ENCODE data around the gene RAD51B.

Gene RAD51B

DNA sequence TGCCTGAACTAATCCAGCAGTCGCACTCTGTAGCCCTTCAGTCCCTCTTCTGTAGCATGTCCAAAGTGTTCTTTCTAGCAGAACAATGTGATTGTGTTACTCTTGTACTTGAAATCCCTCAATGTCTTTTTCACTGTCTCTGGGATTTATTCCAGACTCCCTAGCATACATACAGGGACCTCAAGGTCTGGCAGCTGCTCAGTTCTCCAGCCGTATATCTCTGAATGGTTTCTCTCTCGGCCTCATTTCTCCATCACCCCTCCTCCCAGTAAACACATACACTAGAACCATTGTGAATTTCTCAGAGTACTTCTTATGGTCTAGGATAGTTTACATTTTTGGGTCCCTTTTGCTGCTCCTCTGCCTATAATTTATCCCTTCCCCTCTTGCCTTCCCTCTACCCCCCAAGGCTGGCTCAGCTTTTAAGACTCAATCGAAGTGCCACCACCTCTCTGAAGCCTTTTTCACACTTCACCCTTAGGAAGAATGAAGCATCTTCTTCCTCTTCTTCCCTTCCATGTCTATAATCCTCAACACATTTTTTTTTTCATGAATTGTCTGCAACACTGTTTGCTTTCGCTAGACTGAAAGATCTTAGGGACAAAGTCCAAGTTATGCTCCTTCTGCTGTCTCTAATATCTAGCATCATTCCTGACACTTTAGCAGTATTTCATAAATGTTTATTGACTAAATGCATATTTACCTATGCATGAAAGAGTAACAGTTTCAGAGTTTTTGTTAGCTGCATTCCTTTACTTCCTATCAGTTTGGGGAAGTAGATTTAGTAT lies 527.2 kb downstream of the RAD51B start:
- no peak for FAIRE-seq

DNA sequence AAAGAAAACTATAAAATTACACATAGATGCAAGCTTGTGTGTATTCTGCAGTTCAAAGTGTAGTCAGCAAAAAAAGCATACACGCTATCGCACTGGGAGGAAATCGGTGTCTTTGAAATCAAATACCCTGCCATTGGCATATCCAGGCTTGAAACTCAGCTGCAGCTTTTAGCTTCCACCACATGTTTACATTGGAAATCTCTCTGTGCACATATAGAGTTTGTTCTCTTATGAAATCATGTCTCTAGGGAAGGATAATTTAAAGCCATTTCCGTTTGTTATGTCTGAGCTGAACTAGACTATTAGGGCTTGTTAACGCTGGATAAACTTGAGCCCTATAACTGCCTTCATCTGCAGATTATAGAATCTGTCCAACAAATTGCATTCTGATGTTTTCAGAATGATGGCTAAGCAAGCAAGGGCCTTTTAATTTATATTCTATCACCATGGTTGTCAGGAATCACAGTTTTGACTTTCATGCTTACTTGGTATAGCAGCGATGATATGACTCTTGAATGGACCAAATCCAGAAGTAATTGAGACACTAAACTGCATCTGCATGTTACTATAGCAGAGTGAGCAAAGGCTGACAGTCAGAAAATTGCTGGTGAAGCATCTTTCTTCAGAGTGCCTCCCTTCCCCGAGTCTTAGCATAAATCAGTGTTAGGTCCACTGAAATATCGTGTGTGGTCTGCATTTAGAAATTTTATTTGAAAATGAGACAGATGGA lies 530.5 kb downstream of the RAD51B start:
- FAIRE-seq: no peak

DNA sequence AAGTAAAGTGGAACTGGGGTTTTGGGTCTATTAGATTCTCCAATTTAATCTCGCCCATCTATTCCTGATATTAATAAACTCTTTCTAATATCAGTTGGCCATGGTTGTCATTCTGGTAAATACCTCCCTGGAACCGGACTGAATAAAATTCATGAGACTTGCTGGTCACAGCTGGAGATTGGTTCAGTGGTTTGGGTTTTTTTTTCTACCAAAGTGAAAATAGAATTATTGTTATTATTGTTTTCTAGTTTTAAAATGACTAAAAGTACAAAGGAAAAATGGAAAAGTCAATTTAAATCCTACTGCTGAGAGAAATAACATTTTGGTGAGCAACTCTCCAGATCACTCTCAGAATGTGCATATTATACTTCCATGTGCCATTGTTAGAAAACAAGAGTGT lies 535.8 kb downstream of the RAD51B start:
- FAIRE-seq: no peak

DNA sequence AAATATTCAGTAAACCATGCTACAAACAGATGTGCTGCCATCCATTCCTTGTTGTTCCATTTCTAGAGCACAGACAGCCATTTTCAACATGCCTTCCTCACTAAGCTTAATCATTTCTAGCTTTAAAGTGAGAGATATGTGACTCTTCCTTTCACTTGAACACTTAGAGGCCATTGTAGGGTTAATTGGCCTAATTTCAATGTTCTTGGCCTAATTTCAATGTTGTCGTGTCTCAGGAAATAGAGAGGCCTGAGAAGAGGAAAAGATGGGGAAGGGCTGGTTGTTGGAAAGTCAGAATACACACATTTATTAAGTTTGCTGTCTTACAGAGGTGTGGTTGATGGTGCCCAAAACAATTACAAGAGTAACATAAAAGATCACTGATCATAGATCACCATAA lies 538.2 kb downstream of the RAD51B start:
- no peak for FAIRE-seq

DNA sequence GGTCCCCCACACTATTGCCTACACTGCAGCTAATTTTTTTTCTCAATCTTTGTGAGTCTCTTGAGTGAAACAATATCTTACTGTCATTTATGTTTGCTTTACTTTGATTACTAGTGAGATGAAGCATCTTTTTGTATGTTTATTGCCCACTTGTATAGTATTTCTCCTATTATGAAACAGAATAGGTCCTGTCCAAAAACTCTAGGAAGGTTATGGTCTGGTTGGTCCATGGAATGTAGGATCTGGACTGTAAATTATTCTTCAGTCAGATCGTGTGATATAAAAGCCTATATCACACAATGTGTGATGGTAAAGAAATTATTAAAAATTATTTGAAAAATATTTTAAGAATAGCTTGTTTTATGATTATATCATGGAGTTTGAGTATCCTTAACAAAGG lies 538.9 kb downstream of the RAD51B start:
- no peak for FAIRE-seq

DNA sequence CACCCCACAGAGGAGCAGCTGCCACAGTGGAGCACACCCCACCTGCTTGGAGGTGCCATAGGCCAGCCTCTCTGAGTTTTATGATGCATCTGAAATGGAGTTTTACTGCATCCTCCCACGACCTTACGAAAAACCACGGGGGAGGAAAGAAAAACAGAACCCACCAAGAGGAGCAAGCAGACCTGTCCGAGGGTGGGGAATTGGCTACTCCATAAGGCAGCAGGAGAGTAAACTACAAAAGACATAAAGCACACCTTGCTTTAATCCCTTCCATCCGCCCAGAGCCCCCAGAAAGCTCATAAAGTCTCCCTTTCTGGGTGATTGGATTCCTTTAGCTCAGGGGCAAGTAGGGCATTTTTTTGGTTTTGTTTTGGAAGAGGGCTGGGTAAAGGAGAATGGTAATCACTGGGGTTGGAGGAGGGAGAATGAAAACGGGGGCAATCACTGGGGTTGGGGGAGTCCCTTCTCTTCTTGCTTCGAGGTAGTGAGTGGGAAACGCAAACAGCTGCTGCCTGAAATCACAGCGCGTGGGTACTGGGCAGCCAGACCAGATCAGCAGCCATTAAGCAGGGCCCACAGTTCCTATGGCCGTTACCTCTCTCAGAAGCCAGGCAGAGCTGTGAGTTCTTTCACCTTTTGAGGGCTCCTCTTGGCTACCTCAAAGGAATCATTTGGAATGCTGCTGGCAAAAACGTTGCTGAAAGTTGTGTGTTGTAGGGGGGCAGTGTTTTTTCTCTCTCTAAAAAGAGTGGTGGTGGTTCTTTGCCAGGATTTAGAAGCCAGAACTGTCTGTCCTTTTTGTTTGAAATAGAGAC lies 539.6 kb downstream of the RAD51B start:
- no peak for FAIRE-seq

DNA sequence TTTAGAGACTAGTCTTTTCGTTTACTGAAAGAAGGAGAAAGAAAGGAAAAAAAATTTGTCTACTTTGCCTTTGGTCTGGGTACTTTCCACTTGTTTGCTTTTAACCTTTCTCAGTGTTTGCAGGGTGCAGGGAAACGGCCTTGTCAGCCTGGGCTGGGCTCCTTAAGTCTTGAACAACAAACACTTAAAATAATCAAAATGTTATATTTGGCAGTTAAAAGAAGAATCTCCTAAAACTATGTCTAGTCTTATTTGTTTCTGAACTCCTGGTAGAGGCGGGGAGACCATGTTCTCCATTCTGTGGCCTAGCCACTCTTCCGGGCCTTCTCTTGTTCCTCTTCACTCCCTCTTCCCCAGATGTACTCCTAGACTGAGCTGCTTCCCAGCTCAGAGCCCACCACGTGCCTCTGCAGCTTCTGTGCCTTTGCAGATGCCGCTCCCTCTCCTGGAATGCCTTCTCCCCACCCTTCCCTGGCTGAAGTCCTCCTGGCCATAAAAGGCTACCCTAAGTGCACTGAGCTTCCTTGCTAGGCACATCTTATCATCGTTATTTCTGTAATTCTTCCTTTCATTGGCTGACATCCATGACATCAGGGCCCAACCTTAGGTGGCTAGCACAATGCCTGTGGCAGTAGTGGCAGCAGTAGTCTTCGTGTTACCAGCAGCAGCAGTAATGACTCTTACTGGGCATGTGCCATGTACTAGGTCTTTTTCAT lies 540.4 kb downstream of the RAD51B start:
- no peak for FAIRE-seq

DNA sequence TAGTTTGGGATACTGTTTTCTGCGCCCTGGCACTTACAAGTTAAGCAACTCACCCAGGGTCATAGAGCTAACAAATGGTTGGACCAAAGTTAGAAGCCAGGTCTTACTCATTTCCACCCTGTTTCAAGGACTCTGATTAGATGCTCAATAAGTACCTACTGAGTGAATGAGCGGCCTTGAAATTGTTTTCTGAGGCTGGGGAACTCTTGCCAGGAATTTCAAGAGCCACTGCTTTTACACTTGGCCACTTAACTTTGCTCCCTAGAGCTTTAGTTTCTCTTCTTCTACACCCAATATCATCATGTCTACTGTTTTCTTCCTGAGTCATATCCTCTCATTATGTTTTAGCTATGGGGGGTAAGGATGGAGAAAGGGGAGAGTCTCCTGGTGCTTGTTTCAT lies 541.7 kb downstream of the RAD51B start:
- FAIRE-seq: no peak

DNA sequence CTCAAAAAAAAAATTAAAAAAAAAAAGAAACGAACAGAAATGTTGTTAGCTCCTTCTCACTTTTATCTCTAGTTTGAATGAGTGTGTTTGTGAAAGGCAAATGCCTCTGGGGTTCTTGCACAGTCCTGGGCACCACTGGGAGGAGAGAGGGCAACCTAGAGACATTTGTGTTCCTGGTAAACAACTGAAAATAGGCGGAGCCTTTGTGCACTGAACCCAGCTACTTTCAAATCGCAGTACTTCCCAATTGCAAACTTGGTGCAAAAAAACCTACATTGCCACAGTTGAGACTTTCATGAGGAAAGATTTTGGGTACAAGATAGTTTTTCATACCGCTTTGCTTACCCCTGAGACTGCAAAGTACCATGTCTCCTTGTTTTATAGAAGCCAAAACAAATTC lies 543.3 kb downstream of the RAD51B start:
- FAIRE-seq: no peak

DNA sequence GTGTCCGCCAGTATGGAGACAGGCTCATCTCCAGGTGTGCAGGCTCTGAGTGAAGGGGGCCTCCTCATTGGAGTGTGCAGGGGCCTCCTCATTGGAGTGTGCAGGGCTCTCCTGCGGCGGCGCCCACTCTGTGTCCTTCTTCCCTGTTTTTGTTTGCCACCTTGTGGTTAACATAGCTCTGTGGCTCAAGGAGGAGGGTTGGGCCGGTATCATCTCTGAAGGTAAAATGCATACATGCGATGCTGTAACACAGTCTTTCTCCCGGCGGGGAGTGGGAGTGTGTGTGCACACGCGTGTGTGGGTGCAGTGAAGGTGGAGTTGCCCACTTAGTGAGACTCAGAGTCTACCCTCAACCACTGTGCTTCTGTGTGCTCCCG lies 543.9 kb downstream of the RAD51B start:
- FAIRE-seq: no peak

DNA sequence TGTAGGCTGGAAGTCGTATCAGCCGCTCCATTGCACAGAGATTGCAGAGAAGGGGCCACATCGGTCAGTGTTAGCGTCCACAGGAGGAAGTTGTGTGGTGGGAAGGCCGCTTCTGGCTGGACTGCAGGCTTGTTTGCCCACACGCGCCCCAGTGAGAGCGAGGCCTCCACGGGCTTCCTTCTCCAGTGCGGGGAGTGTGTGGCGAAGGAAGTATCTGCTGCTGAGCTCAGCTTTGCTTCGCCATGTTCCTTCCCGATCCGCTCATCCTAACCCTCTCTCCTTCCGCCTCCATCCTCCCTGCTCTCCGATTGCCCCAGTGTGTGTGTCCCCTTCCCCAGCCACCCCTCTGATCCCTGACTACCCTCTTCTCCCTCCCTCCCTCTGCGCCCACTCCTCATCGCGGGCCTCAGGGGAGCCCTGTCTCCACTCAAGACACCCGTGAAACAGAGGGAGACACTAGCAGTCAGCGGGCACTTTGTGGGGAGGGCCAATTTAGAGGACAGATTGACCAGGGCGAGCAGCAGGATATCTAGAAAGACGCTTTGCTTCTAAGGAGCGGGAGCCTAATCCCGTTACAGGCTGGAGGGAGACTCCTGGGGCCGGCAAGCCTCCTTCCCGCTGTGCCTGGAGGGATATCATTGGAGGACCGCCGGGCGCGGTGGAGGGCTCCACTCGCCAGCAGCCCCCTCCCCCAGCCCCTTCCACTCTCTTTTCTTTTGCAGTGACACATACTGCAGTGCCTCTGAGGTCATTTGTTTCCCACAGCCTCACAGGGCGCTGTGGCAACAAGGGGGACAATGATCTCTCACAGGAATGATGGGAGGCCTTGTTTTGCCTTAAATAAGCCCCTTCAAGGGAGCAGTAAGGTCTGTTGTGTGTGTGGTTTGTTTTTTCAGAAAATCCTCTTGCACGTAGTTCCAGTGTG lies 544.5 kb downstream of the RAD51B start:
- FAIRE-seq: no peak

DNA sequence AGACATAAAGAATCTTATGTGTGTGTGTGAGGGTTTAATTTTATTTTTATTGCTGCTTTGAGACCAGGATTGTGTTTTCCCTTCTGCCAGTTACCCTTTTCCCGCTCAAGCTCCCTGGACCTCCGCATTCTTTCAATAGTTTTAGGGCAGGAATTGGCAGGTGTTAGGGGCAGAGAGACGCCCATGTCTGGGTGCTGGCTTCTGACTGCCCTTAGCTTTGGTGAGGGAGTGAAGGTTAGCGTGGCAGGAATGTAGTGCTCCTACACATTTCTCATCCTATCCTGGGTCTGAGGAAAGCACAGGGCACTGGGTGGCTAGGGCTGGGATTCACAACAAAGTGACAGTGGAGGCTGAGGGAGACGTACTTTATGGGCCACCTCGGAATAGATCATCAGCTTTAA lies 545.2 kb downstream of the RAD51B start:
- no peak for FAIRE-seq

DNA sequence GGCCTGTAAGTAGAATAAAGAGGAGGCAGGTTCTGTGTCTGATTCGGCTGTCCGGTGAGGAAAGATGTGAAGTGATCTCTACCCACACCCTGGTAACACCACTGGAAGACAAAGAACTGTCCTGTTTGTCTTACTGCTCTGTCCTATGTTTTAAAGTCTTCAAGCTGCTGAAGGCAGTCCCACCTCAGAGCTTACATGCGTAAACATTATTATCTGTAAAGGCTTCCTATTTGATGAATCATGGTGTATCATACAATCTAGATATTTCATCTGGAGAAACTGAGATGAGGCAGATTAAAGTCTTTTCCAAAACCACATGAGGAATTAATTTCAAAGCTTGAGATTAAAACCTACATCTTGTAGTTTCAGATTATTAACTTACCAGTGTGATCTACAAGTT lies 545.6 kb downstream of the RAD51B start:
- FAIRE-seq: no peak

DNA sequence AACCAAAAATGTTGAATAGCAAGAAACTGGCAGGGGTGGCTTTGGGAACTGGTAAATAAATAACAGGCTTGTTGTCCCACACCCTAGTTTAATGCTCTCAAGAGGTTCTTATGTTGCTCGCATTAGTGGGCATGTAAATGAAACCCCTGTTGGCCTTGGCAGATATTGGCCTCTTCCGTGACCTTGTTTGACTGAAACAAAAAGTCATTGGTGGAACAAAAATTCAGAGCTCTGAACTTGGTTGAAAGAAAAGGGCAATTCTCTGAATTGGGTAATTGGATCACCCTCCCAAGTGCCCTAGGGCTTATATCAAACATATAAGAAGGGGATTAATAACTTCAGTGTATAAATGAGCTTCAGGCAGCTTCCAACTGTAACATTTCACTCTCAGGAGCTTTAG lies 547.1 kb downstream of the RAD51B start:
- FAIRE-seq: no peak

DNA sequence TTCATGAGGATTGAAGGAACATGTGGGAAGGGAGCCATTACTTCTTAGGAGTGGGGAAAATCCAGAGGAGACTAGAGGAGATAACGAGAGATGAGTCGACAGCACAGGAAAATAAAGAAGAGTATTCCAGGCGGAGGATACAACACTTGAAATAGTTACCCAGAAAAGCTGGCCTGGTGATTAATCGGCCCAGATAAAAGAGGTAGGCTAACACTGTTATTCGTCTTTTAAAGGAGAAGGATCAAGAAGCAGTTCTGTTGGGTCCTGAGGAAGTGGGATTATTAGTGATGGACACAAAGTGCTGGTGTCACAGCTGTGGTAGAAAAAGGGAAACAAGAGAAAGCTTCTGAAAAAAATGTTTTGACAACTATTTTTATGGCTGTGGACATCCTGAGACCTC lies 548.0 kb downstream of the RAD51B start:
- FAIRE-seq: no peak

DNA sequence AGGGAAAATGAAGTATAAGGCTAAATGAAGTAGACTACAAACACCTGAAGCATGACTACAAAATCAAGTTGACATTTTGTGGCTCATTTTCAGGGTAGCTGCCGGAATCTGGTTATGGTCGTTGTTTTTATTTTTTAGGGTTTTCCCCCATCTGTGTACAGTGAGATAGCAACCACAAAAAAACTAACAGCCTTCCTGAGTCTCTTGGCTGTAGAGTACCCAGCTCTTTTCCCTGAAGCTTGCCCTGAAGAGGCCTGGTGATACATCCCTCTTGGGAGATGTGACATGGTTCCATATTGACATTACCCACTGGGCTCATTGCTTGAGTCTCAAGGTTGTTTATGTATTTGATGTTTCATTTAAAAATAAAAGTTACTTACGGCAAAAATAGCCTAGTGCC lies 549.3 kb downstream of the RAD51B start:
- no peak for FAIRE-seq

DNA sequence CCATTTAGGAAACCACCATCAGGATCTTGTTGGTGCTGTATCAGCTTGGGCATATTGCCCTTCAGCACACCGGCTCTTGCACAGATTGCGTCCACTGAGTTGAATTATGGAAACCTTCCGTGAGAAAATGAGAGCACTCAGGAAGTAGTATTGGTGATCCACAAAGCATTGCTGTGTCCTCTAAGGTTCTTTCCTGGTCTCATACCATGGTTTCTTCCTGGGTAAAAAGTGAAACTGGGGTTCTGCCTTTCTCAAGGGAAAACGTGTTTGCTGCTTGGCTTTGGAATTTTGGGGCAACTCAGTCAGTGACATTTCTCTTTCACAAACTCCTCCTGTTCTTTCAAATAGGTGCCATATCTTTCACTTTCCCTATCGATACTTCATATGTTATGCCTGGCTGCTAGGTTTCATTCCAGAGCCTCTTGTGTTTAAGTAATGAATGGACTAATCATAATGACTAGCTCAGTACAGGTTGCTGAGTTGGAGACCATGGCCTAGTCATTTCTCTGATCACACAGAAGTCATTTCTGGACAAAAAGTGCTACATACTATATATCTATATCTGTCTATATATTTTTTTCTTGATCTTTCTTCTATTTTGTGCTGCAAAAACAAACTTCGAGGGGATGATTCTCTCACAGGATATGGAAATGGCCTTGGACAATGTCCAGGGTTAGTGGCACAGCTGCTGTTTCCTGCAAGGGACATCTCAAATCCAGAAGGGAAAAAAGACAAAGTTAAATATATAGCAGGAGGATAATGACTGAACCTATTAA lies 549.9 kb downstream of the RAD51B start:
- no peak for FAIRE-seq

DNA sequence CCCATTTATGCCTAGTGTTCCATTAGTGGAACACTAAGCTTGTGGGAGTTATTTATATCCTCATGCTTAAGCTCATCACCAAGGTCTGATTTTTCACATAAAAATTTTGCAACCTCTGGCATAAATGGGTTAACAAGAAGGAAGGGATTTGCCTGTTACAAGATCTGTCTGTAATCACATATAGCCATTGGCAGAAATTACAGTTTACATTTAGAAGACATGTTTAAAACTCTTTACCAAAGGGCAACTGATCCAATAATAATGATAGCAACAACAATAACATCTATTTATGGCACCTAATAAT lies 550.4 kb downstream of the RAD51B start:
- FAIRE-seq: no peak

DNA sequence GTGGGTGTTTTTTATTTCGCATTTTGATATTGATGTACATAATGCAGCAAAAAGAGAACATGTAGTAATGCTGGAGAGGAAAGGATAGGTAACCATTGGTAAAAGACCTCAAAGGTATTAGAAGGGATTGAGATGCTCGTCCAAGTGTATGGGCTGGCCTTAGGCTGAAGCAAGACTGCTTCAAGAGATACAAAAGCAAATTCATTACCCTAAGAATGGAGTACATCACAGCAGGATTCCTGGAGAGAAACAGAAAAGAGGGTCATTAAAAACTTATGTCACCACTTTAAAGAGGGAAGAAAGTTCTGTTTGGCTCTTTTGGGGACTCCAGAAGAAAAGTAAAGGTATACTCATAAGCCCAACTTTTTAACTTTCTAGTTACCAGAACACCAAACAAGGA lies 552.8 kb downstream of the RAD51B start:
- FAIRE-seq: no peak

DNA sequence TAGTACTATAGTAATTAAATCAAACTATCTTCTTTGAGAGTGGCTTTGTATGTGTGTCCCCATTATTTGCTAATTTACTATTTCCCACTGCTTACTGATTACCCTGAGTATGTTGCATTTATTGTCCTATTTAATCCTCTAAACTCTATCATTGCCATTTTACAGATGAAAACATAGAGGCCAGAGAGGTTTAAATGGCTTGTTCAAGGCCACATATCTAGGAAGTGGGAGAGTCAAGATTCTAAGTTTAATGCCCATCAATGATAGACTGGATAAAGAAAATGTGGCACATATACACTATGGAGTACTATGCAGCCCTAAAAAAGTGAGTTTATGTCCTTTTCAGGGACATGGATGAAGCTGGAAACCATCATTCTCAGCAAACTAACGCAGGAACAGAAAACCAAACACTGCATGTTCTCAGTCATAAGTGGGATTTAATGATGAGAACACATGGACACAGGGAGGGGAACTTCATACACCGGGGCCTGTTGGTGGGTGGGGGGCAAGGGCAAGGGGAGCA lies 553.6 kb downstream of the RAD51B start:
- no peak for FAIRE-seq

DNA sequence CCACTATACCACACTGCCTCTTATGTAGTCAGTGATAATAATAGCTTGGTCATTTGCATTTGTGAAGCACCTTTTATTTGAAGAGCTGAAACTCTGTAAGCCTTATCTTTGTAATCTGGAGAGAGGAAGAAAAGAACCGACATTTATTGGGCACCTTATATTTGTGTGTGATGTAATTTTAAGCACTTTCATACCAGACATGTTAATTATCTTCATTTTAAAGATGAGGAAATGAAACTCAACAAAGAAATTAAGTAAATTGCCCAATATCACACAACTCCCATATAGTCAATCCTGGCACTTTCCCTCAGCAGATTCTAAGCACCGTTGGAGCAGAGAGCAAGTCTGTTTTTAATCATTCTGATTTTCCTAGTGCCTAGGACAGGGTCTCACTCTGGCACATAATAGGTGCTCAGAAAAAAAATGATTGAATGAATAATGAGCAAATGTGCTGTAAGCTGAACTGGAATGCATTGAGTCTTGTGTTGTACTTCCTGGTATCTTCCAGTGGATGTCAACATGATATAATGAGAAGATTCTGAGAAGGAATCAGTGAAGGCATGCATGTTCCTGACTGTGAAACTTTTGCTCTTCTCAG lies 554.4 kb downstream of the RAD51B start:
- no peak for FAIRE-seq

Measured in TTC549 (cell line).